Measurements from ENCODE around the gene SEPTIN10.

DNA sequence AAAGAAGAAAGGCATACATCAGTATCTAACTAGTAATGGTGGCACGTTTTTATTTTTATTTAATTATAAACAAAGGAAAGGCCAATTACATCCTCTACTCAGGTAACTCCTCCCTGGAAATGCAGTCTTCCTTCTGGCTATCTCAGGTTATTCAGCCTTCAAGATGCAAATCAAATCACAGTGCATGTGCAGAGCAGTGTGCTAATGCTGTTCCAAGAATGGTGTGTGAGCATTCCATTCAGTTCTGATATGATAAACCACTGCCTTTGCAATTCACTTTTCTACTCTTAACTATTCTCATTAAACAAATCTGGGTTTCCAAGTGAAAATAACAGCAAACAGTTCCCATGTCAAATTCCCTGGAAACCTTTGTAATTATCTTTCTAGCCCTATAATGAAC lies 38.4 kb downstream of the SEPTIN10 start:
- TF ChIP-seq, protein P1, sequence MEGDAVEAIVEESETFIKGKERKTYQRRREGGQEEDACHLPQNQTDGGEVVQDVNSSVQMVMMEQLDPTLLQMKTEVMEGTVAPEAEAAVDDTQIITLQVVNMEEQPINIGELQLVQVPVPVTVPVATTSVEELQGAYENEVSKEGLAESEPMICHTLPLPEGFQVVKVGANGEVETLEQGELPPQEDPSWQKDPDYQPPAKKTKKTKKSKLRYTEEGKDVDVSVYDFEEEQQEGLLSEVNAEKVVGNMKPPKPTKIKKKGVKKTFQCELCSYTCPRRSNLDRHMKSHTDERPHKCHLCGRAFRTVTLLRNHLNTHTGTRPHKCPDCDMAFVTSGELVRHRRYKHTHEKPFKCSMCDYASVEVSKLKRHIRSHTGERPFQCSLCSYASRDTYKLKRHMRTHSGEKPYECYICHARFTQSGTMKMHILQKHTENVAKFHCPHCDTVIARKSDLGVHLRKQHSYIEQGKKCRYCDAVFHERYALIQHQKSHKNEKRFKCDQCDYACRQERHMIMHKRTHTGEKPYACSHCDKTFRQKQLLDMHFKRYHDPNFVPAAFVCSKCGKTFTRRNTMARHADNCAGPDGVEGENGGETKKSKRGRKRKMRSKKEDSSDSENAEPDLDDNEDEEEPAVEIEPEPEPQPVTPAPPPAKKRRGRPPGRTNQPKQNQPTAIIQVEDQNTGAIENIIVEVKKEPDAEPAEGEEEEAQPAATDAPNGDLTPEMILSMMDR (IDR thresholded peaks at IDR 0.05): no peak
- TF ChIP-seq ZFX (IDR thresholded peaks at IDR 0.05; ENCODE audit: borderline replicate concordance): no peak

Data from 22Rv1 (cell line).